HFFc6 (cell line): ENCODE measurements around the gene CFL1. TPM values are rescaled to one million over a fixed set of nuclear protein-coding genes. Genes with fewer than 3 reads are reported as not detected.

ENCODE experiments used
- DNase-seq: peaks from one replicate; pipeline ENCODE4 v3.0.0-alpha.2; 2018
- H3K27ac Mint-ChIP-seq: 2 replicates; pipeline ENCODE4 v1.8.0; 2020; ENCODE audit warnings: mild to moderate bottlenecking, mixed read lengths
- H3K27me3 Mint-ChIP-seq: 2 replicates; pipeline ENCODE4 v1.8.0; 2021; ENCODE audit warnings: mild to moderate bottlenecking, moderate library complexity, mixed read lengths; ENCODE audit not compliant: insufficient read depth
- H3K36me3 Mint-ChIP-seq: 2 replicates; pipeline ENCODE4 v1.8.0; 2021; ENCODE audit warnings: low read depth, mixed read lengths
- H3K4me1 Mint-ChIP-seq: 2 replicates; pipeline ENCODE4 v1.8.0; 2020; ENCODE audit warnings: low read depth, mixed read lengths
- H3K4me3 Mint-ChIP-seq: 2 replicates; pipeline ENCODE4 v1.8.0; 2020; ENCODE audit warnings: mild to moderate bottlenecking, moderate library complexity, mixed read lengths
- H3K9me3 Mint-ChIP-seq: 2 replicates; pipeline ENCODE4 v1.8.0; 2020; ENCODE audit warnings: mild to moderate bottlenecking, mixed read lengths
- total RNA-seq, 6 experiments: library from RNA; stranded (reverse); fragmentation: NEBNext Ultra II Directional; extraction: Animal tissue kit (Norgen Biotek cat#: 25700); gene quantifications; 2 replicates in 1 of 6; 3 replicates in 5 of 6; pipeline ENCODE4 v1.2.3, GENCODE V29; 2021
- TF ChIP-seq, protein P1 (sequence below): fragments of 200-600 bp; sonication (generic); IDR thresholded peaks from 2 replicates; pipeline ENCODE4 v1.5.0; 2021; ENCODE audit warnings: antibody characterized with exemption, mild to moderate bottlenecking

CFL1 gene
- total RNA-seq, 6 experiments from 2014 or later, result 2,002 to 2,288 (median 2,238) TPM

DNA sequence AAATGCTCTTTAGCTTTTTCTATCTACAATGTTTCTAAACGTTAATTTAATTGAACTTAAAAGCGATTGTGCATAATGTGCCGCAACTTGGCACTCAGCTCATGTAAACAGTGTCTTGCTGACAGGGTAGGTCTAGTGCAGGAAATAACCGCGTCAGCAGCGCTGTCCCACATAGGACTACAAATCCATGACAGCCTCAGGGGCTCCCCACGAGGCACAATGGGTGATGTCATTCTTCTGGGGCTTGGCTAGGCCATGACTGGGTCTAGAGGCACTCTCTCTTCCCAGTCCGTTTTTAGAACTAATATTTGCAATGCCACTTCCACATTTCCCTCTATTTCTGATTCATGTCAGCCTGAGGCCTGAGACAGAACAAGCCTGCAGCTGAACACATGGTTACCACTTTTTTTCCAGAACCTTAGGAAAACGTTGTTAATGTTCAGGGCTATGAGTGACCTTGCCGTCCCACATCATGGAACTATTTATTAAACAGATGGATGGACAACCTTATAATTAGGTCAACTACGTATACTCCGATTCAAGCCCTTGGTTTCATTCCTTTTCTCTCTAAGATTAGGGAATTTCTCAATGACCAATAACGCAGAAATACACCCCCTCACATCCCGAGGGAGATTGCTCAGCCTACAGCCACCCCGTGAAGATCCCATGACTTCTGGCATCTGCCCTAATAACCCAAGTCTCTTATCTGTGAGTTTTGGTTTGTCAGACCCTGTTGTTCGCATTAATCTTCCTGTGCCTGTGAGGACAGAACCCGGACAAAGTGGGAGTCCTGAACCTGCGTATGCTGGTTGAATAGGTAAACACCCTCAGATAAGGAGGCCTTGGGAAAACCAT, 43.6 kb downstream of the CFL1 start:
- Mint-ChIP-seq H3K4me3 (no peak overlapping the region), H3K36me3 (no peaks in the 10 kb centered on the region; the same call in 1 of the 2 replicates), H3K4me1 (peaks cover 14% of the 10 kb centered on the region), H3K27me3 (peaks cover 28% of the 10 kb centered on the region), H3K27ac (no peak overlapping the region), H3K9me3 (no peaks in the 10 kb centered on the region)
- peak; percentile 4 for DNase-seq
- TF ChIP-seq, protein P1, sequence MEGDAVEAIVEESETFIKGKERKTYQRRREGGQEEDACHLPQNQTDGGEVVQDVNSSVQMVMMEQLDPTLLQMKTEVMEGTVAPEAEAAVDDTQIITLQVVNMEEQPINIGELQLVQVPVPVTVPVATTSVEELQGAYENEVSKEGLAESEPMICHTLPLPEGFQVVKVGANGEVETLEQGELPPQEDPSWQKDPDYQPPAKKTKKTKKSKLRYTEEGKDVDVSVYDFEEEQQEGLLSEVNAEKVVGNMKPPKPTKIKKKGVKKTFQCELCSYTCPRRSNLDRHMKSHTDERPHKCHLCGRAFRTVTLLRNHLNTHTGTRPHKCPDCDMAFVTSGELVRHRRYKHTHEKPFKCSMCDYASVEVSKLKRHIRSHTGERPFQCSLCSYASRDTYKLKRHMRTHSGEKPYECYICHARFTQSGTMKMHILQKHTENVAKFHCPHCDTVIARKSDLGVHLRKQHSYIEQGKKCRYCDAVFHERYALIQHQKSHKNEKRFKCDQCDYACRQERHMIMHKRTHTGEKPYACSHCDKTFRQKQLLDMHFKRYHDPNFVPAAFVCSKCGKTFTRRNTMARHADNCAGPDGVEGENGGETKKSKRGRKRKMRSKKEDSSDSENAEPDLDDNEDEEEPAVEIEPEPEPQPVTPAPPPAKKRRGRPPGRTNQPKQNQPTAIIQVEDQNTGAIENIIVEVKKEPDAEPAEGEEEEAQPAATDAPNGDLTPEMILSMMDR, result no peak

DNA sequence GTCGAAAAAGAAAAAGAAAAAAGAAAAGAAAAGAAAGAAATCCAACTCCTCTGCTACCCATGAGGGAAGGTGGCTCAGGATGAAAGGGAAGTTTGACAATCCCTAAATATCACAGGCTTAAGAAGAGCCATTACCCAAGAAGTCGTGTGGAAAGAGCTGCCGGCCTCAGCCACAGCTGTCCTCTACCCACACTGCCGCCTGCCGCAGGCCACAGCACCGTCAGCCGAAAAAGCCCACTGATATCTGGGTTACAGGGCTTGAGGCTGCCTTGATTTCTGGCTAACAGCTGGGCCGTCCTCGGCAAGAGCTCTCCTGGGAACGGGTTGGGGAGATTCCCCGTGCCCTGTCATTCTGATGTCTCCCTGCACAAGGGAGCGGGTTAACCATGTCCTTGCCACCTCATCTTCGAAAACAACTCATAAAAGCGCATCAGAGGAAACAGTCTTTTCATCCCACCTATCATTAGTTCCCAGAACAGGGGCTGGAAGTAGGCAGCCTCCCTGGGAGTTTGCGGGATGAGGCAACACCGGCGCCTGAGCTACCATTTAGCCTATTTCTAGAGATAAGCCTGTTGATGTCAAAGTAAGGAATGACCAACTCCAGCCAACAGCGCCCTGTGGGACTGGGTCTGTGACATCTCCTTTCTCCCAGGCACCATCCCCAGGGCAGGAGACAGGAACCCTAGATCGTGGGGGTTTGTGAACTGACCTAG, 46.1 kb downstream of the CFL1 start:
- Mint-ChIP-seq H3K4me3 (no peak overlapping the region), H3K36me3 (no peaks in the 10 kb centered on the region; the same call in 1 of the 2 replicates), H3K27ac (no peak overlapping the region), H3K4me1 (peaks cover 8% of the 10 kb centered on the region; the same call in 1 of the 2 replicates), H3K9me3 (no peaks in the 10 kb centered on the region), H3K27me3 (peaks cover 38% of the 10 kb centered on the region)
- TF ChIP-seq, protein P1, result no peak
- DNase-seq, result no peak

DNA sequence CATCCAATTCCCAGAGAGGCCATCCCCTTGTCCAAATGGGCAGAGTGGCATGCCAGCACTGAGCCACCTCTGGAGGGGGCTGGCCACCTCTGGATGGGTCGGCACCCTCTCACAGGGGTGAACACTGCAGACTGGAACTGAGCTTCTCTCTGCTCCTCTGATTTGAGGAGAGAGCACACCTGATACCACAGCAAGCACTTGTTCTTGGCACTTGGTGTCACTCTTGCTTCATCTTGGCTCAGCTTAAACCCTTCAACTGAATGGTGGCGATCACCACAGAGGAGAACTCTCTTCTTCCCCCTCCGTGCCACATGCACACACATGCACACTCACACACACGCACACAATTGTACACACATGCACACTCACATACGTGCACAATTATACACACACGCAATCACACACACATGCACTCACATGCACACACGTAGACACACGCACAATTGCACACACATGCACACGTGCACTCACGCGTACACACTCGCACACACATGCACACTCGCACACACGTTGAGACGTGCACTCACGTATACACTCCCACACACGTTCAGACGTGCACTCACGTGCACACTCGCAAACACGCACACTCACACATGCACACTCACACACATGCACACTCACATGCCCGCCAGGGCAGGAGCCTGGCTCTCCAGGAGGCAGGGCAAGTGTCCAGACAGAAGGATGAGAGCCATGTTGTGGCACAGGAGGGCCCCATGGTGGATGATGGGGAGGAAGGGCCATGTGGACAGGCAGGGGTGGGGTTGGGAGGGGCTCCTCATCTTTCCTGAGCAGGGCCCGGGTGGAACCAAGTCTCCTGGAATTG, 47.7 kb downstream of the CFL1 start:
- TF ChIP-seq, protein P1, result no peak
- Mint-ChIP-seq H3K27me3 (peaks cover 41% of the 10 kb centered on the region), H3K27ac (no peak overlapping the region), H3K36me3 (no peaks in the 10 kb centered on the region), H3K4me1 (peaks cover 8% of the 10 kb centered on the region; the same call in 1 of the 2 replicates), H3K9me3 (no peaks in the 10 kb centered on the region), H3K4me3 (no peak overlapping the region)
- DNase-seq, result no peak

DNA sequence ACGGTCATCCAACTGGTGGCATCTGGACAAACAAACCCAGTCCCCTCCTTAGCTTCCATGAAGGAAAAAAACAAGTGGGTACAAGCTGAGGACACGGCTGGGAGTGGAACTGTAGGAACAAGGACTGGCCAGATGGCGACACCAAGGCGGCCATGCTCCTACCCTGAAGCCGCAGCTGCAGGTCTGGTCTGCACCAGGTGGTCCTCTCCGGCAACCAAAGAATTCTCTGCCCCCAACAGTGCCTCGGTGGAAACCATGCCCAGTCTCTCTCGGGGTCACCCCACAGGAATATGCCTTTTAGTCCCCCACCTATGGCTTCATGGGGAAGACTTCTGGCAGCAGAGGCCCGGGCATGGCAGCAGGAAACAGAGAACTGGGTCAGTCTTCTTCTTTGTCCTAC, 48.5 kb downstream of the CFL1 start:
- no peak overlapping the region for H3K27ac Mint-ChIP-seq
- no peaks in the 10 kb centered on the region for H3K36me3 Mint-ChIP-seq
- peaks cover 7% of the 10 kb centered on the region; the same call in 1 of the 2 replicates for H3K4me1 Mint-ChIP-seq
- DNase-seq, result no peak
- TF ChIP-seq, protein P1, result no peak
- no peaks in the 10 kb centered on the region for H3K9me3 Mint-ChIP-seq
- H3K4me3 Mint-ChIP-seq, result no peak overlapping the region
- H3K27me3 Mint-ChIP-seq, result peaks cover 40% of the 10 kb centered on the region

DNA sequence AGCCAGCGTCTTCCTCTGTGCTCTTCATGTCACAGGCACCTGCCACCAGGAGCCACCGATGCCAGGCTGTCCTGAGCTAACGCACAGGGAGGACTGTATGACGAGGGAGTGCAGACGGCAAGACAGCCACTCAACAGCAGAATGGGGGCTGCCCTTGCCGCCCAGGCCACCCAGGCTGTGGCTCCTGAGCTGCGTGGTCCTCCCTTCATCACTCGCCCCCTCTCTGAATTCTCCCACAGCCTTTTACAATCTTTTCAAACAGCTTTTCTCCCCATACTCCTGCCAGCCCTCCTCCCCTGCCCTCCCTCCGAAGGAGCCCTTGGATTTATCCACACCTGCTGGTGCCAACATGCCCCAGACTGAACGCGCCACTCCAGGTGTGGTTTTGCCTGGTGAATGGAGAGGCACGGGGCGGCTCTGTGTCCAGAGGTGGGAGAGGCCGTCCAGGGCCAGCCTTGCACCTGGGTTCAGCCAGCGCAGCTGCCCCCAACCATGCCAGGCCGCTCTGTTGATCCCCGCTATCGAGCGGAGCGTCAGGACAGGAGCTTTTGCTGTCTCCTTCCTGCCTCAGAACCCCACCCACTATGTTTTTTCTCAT, 49.1 kb downstream of the CFL1 start:
- peaks cover 45% of the 10 kb centered on the region for H3K27me3 Mint-ChIP-seq
- no peaks in the 10 kb centered on the region for H3K9me3 Mint-ChIP-seq
- no peak for DNase-seq
- H3K27ac Mint-ChIP-seq, result no peak overlapping the region
- no peaks in the 10 kb centered on the region for H3K36me3 Mint-ChIP-seq
- H3K4me1 Mint-ChIP-seq, result peaks cover under 1% of the 10 kb centered on the region; the same call in 1 of the 2 replicates
- H3K4me3 Mint-ChIP-seq, result no peak overlapping the region
- TF ChIP-seq, protein P1, result no peak
